ENCODE measurements around the gene PTPRT. TPM values are rescaled to one million over a fixed set of nuclear protein-coding genes. Genes with fewer than 3 reads are reported as not detected.

The PTPRT gene
- total and polyA plus RNA-seq, 10 of the 15 experiments (the other 5 are each of a cell fraction or from before 2014, with no cell fraction given), result not detected

- H3K36me3 ChIP-seq (ENCODE audit: control insufficient read depth in 2 of 2, insufficient read depth in 2 of 2, low read length in 1 of 2), result no peaks in the 10 kb centered on the region
- 28% methylated on average over 2 of the region's 2 CpGs for WGBS (ENCODE audit: insufficient coverage, insufficient replicate concordance, low lambda C conversion rate, missing lambda C conversion rate)
- DNase-seq (ENCODE audit: low read depth, low spot score) (no peak), FAIRE-seq (no peak), ATAC-seq (no peak)
- no peak overlapping the region for H3K9ac ChIP-seq (ENCODE audit: control insufficient read depth, insufficient read depth, low read length)
- H3K4me3 ChIP-seq, result no peak overlapping the region
- H3K4me1 ChIP-seq (ENCODE audit: control insufficient read depth, insufficient read depth, low read length), result no peaks in the 10 kb centered on the region
- RAD21 ChIA-PET (ENCODE audit: unreplicated experiment), result no interaction called here
- SMC1A ChIA-PET (ENCODE audit: uncharacterized antibody, unreplicated experiment), result interaction anchor here (1.0 kb wide), 1 partner anchor 34 kb away, joined by 3 read pairs; no protein-coding TSS in a partner anchor
- no peak overlapping the region for H3K27ac ChIP-seq (ENCODE audit: control insufficient read depth, insufficient read depth)
- no peak overlapping the region for H2AFZ ChIP-seq (ENCODE audit: control insufficient read depth, low read depth, low read length)
- BruUV-seq (replicated peaks), result no TSS peak
- no peaks in the 10 kb centered on the region for H4K20me1 ChIP-seq (ENCODE audit: control insufficient read depth, insufficient read depth)
- H3K9me3 ChIP-seq (replicated peaks; ENCODE audit: control insufficient read depth, insufficient read depth, low read length), result no peaks in the 10 kb centered on the region
- CTCF ChIA-PET, result interaction anchor here (1.1 kb wide), 1 partner anchor 9 kb away, joined by 4 read pairs; no protein-coding TSS in a partner anchor
- in situ Hi-C loops (cut with MboI), result no loop called here
- POLR2A ChIA-PET, result no interaction called here
- no peaks in the 10 kb centered on the region for H3K79me2 ChIP-seq (ENCODE audit: control insufficient read depth, insufficient read depth, low read length)
- no peak overlapping the region for H3K4me2 ChIP-seq (ENCODE audit: control insufficient read depth, insufficient read depth)
- intact Hi-C loops (cut with micrococcal nuclease; ENCODE audit: unreplicated experiment), result no loop called here
- no peaks in the 10 kb centered on the region for H3K27me3 ChIP-seq (replicated peaks in 1 of 2; ENCODE audit: control insufficient read depth in 2 of 2, insufficient read depth in 2 of 2, low read length in 1 of 2)
- TF ChIP-seq CBFB (IDR thresholded peaks at IDR 0.05; ENCODE audit: low read depth) (no peak), SIX5 (IDR thresholded peaks at IDR 0.05; ENCODE audit: low read depth, low read length, severe bottlenecking) (no peak), TAF1 (IDR thresholded peaks at IDR 0.05; ENCODE audit: borderline replicate concordance, low read depth, low read length) (no peak), STAT1 (conservative IDR thresholded peaks at IDR 0.05) (no peak), ZNF622 (IDR thresholded peaks at IDR 0.05) (no peak), NFYA (IDR thresholded peaks at IDR 0.05; ENCODE audit: borderline replicate concordance, low read depth, low read length) (no peak), HDAC2 (IDR thresholded peaks at IDR 0.05) (no peak), NFYB (IDR thresholded peaks at IDR 0.05; ENCODE audit: insufficient read depth, low read depth, low read length) (no peak), SMARCA5 (IDR thresholded peaks at IDR 0.05) (no peak), PRDM15 (CRISPR knock-in tag; IDR thresholded peaks at IDR 0.05) (no peak), IKZF2 (IDR thresholded peaks at IDR 0.05) (no peak), MAX (IDR thresholded peaks at IDR 0.05; ENCODE audit: low read depth, low read length) (no peak), MXI1 (IDR thresholded peaks at IDR 0.05; ENCODE audit: low read depth, low read length) (no peak), TCF7 (IDR thresholded peaks at IDR 0.05; ENCODE audit: borderline replicate concordance) (no peak), FOXK2 (IDR thresholded peaks at IDR 0.05) (no peak)
- TF ChIP-seq, protein P1, sequence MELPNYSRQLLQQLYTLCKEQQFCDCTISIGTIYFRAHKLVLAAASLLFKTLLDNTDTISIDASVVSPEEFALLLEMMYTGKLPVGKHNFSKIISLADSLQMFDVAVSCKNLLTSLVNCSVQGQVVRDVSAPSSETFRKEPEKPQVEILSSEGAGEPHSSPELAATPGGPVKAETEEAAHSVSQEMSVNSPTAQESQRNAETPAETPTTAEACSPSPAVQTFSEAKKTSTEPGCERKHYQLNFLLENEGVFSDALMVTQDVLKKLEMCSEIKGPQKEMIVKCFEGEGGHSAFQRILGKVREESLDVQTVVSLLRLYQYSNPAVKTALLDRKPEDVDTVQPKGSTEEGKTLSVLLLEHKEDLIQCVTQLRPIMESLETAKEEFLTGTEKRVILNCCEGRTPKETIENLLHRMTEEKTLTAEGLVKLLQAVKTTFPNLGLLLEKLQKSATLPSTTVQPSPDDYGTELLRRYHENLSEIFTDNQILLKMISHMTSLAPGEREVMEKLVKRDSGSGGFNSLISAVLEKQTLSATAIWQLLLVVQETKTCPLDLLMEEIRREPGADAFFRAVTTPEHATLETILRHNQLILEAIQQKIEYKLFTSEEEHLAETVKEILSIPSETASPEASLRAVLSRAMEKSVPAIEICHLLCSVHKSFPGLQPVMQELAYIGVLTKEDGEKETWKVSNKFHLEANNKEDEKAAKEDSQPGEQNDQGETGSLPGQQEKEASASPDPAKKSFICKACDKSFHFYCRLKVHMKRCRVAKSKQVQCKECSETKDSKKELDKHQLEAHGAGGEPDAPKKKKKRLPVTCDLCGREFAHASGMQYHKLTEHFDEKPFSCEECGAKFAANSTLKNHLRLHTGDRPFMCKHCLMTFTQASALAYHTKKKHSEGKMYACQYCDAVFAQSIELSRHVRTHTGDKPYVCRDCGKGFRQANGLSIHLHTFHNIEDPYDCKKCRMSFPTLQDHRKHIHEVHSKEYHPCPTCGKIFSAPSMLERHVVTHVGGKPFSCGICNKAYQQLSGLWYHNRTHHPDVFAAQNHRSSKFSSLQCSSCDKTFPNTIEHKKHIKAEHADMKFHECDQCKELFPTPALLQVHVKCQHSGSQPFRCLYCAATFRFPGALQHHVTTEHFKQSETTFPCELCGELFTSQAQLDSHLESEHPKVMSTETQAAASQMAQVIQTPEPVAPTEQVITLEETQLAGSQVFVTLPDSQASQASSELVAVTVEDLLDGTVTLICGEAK (IDR thresholded peaks at IDR 0.05; ENCODE audit: borderline replicate concordance), result no peak
- TF ChIP-seq, protein P2, sequence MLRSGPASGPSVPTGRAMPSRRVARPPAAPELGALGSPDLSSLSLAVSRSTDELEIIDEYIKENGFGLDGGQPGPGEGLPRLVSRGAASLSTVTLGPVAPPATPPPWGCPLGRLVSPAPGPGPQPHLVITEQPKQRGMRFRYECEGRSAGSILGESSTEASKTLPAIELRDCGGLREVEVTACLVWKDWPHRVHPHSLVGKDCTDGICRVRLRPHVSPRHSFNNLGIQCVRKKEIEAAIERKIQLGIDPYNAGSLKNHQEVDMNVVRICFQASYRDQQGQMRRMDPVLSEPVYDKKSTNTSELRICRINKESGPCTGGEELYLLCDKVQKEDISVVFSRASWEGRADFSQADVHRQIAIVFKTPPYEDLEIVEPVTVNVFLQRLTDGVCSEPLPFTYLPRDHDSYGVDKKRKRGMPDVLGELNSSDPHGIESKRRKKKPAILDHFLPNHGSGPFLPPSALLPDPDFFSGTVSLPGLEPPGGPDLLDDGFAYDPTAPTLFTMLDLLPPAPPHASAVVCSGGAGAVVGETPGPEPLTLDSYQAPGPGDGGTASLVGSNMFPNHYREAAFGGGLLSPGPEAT (IDR thresholded peaks at IDR 0.05; ENCODE audit: low read depth), result no peak
These were observed 704.1 kb downstream of the PTPRT start for GRCh38 chr20:42485556-42485955.
